NK-92 (cell line): Measurements from ENCODE around the gene NPTX2.
"Not testable (repeated sequence)": the region's sequence is repeated elsewhere in the genome, so short reads cannot be mapped to it uniquely, and the experiment has no call there.

Experiments
- DNase-seq: peaks from one replicate; lab custom pipeline; 2025; ENCODE audit not compliant: unreplicated experiment; lab: John Stamatoyannopoulos, UW

Gene NPTX2

GRCh38 chr7:98617051-98617959 is at the start of gene NPTX2:
Gene NPTX2 (plus strand): TSS chr7:98617285. CDS start chr7:98617462, 177 bp downstream.
- DNase-seq, result no peak

GRCh38 chr7:98567991-98568390 is 49.1 kb upstream of the NPTX2 start:
- no peak for DNase-seq

GRCh38 chr7:98568891-98569290 is 48.2 kb upstream of the NPTX2 start:
- DNase-seq, result no peak

GRCh38 chr7:98569691-98570337 is 47.3 kb upstream of the NPTX2 start:
- DNase-seq, result no peak

- DNase-seq, result no peak
These were observed 46.1 kb upstream of the NPTX2 start for GRCh38 chr7:98571006-98571405.

- DNase-seq, result no peak
These were observed 45.1 kb upstream of the NPTX2 start for GRCh38 chr7:98571986-98572385.

GRCh38 chr7:98572716-98573115 is 44.4 kb upstream of the NPTX2 start:
- DNase-seq, result not testable (repeated sequence)

GRCh38 chr7:98573816-98574215 is 43.3 kb upstream of the NPTX2 start:
- no peak for DNase-seq

- no peak for DNase-seq
These were observed 41.2 kb upstream of the NPTX2 start for GRCh38 chr7:98575878-98576277.

- no peak for DNase-seq
These were observed 32.3 kb upstream of the NPTX2 start for GRCh38 chr7:98584830-98585229.

GRCh38 chr7:98591926-98592325 is 25.2 kb upstream of the NPTX2 start:
- DNase-seq, result no peak

- no peak for DNase-seq
These were observed 22.7 kb upstream of the NPTX2 start for GRCh38 chr7:98594348-98594747.

- DNase-seq, result no peak
These were observed 22.3 kb upstream of the NPTX2 start for GRCh38 chr7:98594787-98595186.

- DNase-seq, result no peak
These were observed 18.1 kb upstream of the NPTX2 start for GRCh38 chr7:98598846-98599615.

- no peak for DNase-seq
These were observed 17.2 kb upstream of the NPTX2 start for GRCh38 chr7:98599886-98600285.

GRCh38 chr7:98602755-98603398 is 14.2 kb upstream of the NPTX2 start:
- DNase-seq, result no peak

GRCh38 chr7:98603399-98603788 is 13.7 kb upstream of the NPTX2 start:
- DNase-seq, result no peak

GRCh38 chr7:98613601-98614425 is 3.3 kb upstream of the NPTX2 start:
- DNase-seq, result no peak

- no peak for DNase-seq
These were observed 569 bp upstream of the NPTX2 start for GRCh38 chr7:98616381-98617050.

GRCh38 chr7:98617960-98618418 is 904 bp downstream of the NPTX2 start:
- no peak for DNase-seq
